Muscle of back (tissue), 11 donors: ENCODE data around the gene TSN. TPM values are rescaled to one million over a fixed set of nuclear protein-coding genes. Genes with fewer than 3 reads are reported as not detected.

Source experiments
- DNase-seq, 3 donors: peaks; one replicate each; pipeline versions ENCODE4 v3.0.0 to v3.0.0-alpha.2; 2013
- polyA plus RNA-seq, 10 donors: library from polyadenylated mRNA; unstranded; fragments of 120-200 nt; gene quantifications; one replicate each; pipeline ENCODE4 v1.2.1, GENCODE V29; 2013; ENCODE audit not compliant: insufficient read length in 10 of 10

TSN gene
- polyA plus RNA-seq, 10 donors, result 46.5 to 59.1 (median 54.5) TPM

DNA sequence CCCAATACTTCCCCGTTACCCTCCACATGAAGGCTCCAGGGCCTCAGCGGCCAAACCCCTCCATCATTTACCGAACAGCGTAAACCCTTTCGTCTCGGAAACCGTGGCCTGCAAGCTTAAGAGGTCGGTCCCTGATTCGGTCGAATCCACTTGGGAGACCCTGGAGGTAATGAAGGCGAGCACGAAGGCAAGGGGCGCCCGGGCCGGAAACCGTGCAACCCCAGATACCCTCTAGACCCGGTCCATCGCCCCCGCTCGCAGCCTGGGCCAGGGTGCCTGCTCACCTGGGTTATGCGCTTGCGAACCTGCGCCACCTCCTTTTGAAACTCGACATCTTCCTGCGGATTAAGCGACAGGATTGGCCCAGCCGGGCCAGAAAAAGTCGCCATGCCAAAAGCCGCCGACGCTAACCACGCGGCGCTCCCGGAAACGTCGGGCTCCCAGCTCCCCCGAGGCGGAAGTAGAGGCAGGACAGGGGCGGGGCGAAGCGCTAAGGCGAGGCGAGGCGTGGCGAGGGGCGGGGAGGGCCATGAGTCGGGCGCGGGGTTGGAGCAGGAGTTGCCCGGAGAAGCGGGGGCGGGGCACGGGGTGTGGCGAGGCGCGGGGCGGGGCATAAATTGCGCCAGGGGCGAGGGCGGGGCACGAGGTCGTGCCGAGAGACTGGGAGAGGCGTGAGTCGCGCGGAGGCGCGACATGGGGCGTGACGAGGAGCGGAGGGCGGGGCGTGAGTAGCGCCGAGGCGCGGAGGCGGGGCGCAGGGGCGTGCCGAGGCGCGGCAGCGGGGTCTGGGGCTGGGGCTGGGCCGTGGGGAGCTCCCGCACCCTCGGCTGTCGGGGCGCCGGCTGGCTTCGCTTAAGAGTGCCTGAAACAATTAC, 18.8 kb upstream of the TSN start, which contains the start of gene NIFK:
Gene NIFK (minus strand): TSS at position 414 of the 875 bp plus-strand sequence. CDS start 25 bp downstream, at position 389.
- DNase-seq, result peak; percentile 97 to 98 (median 98)

DNA sequence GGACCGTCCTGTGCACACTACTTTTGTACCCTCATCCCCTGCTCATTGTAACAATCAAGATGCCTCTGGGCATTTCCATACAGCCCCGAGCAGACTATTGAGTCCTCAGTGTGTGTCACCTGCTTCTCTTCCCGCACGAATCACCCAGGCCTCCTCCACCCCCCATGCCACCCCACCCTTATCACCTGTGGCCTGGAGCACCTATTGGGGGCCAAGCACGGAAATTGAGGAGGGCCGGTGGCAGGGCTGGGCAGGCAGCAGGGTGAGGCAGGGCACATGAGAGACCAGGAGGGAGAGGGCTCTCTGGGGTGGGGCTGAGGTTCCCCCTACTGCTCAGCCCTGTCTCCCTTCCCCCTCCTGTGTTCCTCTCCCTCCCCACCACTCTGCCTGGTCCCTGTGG, 14.5 kb upstream of the TSN start:
- no peak for DNase-seq

DNA sequence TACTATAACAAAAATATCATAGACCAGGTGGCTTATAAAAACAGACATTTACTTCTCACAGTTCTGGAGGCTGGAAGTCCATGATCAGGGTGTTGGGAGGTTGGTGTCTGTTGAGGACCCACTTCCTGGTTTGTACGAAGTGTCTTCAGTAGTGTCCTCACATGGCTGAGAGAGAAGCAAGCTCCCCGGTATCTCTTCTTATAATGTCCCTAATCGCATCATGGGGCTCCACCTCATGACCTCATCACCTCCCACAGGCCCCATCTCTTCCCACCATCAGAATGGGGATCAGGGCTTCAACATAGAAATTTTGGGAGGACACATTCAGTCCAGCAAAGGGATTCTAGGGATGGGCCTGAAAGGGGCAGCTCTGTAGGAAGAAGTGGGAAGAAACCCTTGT, 14.0 kb upstream of the TSN start:
- DNase-seq, result no peak

- DNase-seq, result no peak
Measured at GRCh38 chr2:121746071-121746578, 9.3 kb upstream of the TSN start.

DNA sequence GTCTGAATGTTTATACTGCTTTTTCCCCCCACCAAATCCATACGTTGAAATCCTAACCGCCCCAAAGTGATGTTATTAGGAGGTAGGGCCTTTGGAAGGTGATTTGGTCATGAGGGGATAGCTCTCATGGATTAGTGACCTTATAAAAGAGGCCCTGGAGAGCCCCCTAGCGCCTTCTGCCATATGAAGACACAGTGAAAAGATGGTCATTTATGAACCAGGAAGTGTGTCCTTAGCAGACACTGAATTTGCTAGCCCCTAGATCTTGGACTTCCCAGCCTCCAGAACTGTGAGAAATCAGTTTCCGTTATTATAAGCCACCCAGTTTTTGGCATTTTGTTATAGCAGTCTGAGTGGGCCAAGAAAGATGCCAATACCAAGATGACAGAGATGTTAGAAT, 7.2 kb upstream of the TSN start:
- DNase-seq, result no peak

DNA sequence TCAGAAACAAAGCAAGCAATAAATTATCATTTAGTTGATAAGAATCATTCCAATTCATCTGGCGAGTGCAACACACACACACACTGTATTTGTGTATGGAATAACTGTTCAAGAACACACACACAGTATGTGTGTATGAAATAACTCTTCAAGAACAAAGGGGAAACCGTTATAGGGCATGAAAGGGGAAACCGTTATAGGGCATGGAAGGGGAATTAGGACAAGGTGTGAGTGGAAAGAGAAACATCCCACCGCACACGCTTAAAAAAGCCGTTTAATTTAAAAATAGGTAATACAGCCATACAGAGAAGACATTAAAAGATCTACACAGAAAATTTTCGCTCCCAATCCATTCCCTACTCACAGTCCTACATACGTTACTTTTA, 607 bp upstream of the TSN start:
- no peak for DNase-seq

DNA sequence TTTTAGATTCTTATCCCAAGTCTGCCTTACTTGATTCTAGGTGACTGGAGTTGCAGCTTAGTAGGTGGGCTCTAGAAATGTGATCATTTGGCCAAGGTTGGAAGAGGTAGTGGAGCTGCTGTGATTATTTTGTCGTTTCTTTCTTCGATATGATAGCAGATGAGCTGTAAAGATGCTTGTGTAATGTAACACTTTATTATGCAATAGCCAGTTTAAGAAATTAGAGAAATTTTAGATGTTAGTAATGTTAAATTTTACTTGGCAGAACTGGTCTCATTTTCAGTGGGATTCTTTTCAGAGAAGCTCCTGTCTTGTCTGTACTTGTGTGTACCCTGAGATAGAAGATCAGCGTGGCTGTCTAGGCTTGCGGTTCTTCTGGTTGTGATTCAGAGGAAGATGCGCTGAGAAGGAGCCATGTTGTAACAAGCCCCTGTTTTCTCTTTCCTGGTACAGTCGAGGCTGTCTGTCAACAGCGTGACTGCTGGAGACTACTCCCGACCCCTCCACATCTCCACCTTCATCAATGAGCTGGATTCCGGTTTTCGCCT, 9.3 kb downstream of the TSN start:
- no peak for DNase-seq

DNA sequence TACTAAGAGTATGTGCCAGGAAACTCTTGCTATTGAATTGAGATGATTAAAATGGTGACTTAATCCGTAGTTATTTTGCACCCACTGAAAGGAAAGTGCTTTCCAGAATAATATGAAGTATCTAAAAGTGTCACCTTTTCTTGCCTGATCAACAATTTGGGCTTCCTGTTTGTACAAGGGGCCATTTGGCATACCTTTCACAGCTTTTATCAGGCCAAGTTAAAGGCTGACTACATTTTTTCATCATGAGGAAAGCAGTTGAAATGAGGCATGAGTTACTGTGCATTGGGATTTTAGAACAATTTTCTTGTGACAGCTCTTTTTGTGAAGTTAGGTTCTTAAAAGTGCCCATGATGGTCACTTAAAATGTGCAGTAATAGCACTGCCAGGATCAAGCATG, 11.2 kb downstream of the TSN start:
- DNase-seq, result no peak

DNA sequence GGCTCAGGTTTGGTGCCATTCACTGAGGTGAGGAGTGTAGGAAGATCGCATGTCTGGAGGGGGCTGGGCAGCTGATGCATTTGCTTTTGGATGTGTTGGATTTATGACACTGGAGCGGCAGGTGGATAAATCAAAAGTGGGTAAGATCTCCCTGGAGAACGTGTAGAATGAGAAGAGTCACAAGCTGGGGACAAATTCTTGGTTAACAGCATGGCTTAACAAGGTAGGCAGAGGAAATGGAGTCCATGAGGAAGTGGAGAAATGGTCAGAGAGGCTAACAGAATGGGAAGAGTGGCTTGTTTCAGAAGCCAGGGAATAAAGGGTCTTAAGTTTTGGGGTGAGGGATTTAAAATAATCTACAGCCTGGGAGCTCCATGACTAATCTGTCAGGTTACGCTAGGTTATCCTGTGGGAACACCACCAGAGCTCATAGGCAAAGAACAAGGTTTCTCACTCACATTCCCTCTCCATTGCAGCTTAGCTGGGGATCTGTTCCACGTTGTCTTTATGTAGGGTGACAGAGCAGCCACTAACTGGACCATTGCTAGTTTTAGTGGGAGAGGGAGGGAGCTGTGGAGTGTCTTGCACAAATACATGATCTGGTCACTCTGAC, 12.8 kb downstream of the TSN start:
- no peak for DNase-seq

- DNase-seq, result peak in 2 of 3 donors; percentile 19 to 51
Measured at GRCh38 chr2:121771976-121772742, 16.7 kb downstream of the TSN start.

- DNase-seq, result no peak
Measured at GRCh38 chr2:121774235-121774634, 18.8 kb downstream of the TSN start.

GRCh38 chr2:121776361-121776760, 20.9 kb downstream of the TSN start:
- no peak for DNase-seq

- DNase-seq, result no peak
Measured at GRCh38 chr2:121776885-121777698, 21.6 kb downstream of the TSN start.

DNA sequence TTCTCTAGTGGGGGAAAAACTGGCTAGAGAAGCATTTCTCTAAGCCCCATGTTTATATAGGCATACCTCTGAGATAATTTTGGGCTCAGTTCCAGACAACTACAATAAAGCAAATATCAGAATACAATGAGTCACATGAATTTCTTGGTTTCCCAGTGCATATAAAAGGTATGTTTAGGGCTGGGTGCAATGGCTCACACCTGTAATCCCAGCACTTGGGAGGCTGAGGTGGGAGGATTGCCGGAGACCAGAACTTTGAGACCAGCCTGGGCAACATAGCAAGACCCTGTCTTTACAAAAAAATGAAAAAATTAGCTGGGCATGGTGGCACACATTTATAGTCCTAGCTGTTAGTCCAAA, 22.2 kb downstream of the TSN start:
- DNase-seq, result no peak

- no peak for DNase-seq
Measured at GRCh38 chr2:121778741-121779487, 23.5 kb downstream of the TSN start.

- no peak for DNase-seq
Measured at GRCh38 chr2:121783180-121783579, 27.7 kb downstream of the TSN start.

- no peak for DNase-seq
Measured at GRCh38 chr2:121788685-121789084, 33.2 kb downstream of the TSN start.

DNA sequence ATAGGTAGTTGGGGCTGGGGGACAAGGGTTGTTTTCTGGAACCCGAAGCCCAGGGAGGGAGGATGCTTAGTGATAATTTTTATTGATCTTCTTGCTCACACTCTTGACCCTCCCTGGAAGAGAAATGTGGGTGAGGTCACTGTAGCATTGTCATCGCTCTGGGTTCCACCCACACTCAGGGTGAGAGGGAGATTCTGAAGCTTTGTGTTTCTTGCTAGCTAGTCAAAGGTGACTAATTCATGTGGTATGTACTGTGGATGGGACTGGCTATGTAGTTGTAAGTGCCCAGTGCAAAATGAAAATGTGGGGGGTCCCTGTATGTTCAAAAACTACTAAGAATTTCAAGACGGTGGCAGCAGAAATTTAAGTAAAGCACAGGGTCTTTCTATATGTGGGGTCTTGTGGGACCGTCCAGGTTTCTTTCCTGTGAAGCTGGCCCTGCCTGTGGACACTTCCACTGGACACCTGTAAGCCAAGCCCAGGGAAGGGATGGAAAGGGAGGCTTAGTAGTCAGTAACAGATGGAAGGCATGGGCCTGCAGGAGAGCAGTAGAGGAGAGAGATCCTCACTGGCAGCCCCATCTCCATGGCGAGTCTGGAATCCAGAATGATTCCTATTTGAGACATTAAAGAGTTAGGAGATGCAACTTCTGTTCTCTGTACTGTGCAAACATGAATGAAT, 35.0 kb downstream of the TSN start:
- peak in 1 of 3 donors; percentile 59 for DNase-seq

- DNase-seq, result no peak
Measured at GRCh38 chr2:121791290-121791689, 35.8 kb downstream of the TSN start.

GRCh38 chr2:121791801-121792221, 36.4 kb downstream of the TSN start:
- DNase-seq, result no peak
